Tibial artery (tissue), 4 donors: Measurements from ENCODE around the gene LFNG.

Experiments used
- DNase-seq, 2 donors: peaks; one replicate each; pipeline ENCODE4 v3.0.0-alpha.2; 2019
- H3K27ac ChIP-seq, 2 donors: fragments of 200-600 bp; sonication (generic) in 1 of 2; 1 replicate in 1 of 2; 2 replicates in 1 of 2; pipeline ENCODE4 v1.5.1; 2018 to 2019; ENCODE audit warnings: mild to moderate bottlenecking in 1 of 2
- H3K27me3 ChIP-seq, 2 donors: fragments of 200-600 bp; sonication (generic) in 1 of 2; one replicate each; pipeline versions ENCODE4 v1.5.1 to v1.6.0; 2016 to 2019
- H3K36me3 ChIP-seq, 3 donors: fragments of 200-600 bp; sonication (generic) in 2 of 3; one replicate each; pipeline ENCODE4 v1.5.1; 2016 to 2019; ENCODE audit warnings: mild to moderate bottlenecking in 2 of 3
- H3K4me1 ChIP-seq, 4 donors: fragments of 200-600 bp; sonication (generic) in 2 of 4; 1 replicate in 3 of 4; 2 replicates in 1 of 4; pipeline ENCODE4 v1.5.1; 2016 to 2019
- H3K4me3 ChIP-seq, 2 donors: fragments of 200-600 bp; sonication (generic) in 1 of 2; 1 replicate in 1 of 2; 2 replicates in 1 of 2; pipeline ENCODE4 v1.5.1; 2018 to 2019; ENCODE audit warnings: mild to moderate bottlenecking in 2 of 2
- H3K9me3 ChIP-seq, 3 donors: fragments of 200-600 bp; sonication (generic) in 1 of 3; one replicate each; pipeline ENCODE4 v1.5.1; 2016 to 2019
- CTCF ChIP-seq, 2 experiments: fragments of 200-600 bp in 1 of 2; fragments of 450-650 bp in 1 of 2; IDR thresholded peaks; one replicate each; pipeline ENCODE4 v1.5.1; 2017 to 2019; ENCODE audit warnings: antibody characterized with exemption in 2 of 2, mild to moderate bottlenecking in 1 of 2, moderate library complexity in 1 of 2
- intact Hi-C: fragments of 100-400 bp; cut with DNase I; formaldehyde crosslinking; loops from one replicate; pipeline ENCODE4 v1.15.0; 2023; ENCODE audit warnings: low total_unique reads

The LFNG gene

GRCh38 chr7:2476776-2477446 is 42.7 kb upstream of the LFNG start:
- Histone ChIP-seq H3K4me1 (peaks cover 9 to 29% (median 20%) of the 10 kb centered on the region in 4 donors), H3K27me3 (peaks cover 0 to 59% of the 10 kb centered on the region in 2 donors), H3K27ac (no peak overlapping the region), H3K36me3 (no peaks in the 10 kb centered on the region), H3K9me3 (no peaks in the 10 kb centered on the region), H3K4me3 (no peak overlapping the region)
- intact Hi-C loops, result no loop called here
- DNase-seq, result no peak
- TF ChIP-seq CTCF (IDR thresholded peaks at IDR 0.05), result no peak

- Histone ChIP-seq H3K9me3 (peaks cover 0 to 1% (median under 1%) of the 10 kb centered on the region in 3 donors), H3K27me3 (peaks cover 0 to 59% of the 10 kb centered on the region in 2 donors), H3K36me3 (no peaks in the 10 kb centered on the region), H3K4me3 (no peak overlapping the region), H3K4me1 (peaks cover 9 to 29% (median 20%) of the 10 kb centered on the region in 4 donors), H3K27ac (no peak overlapping the region)
- peak; percentile 69 to 72 for TF ChIP-seq CTCF (IDR thresholded peaks at IDR 0.05)
- intact Hi-C loops, result no loop called here
- peak in 1 of 2 donors; percentile 42 for DNase-seq
These were observed 41.9 kb upstream of the LFNG start for GRCh38 chr7:2477447-2478398.

- H3K4me3 ChIP-seq, result peak overlapping the region in 1 of 2 donors; percentile 0
- peaks cover 9 to 29% (median 20%) of the 10 kb centered on the region in 4 donors for H3K4me1 ChIP-seq
- intact Hi-C loops, result no loop called here
- peaks cover 0 to 59% of the 10 kb centered on the region in 2 donors for H3K27me3 ChIP-seq
- H3K36me3 ChIP-seq, result no peaks in the 10 kb centered on the region
- H3K27ac ChIP-seq, result no peak overlapping the region
- peak in 1 of 2 donors; percentile 77 for DNase-seq
- peaks cover 0 to 8% (median 5%) of the 10 kb centered on the region in 3 donors for H3K9me3 ChIP-seq
- TF ChIP-seq CTCF (IDR thresholded peaks at IDR 0.05), result no peak
These were observed 41.2 kb upstream of the LFNG start for GRCh38 chr7:2478399-2478785.

GRCh38 chr7:2478800-2479199 is 40.8 kb upstream of the LFNG start:
- peaks cover 0 to 8% (median 5%) of the 10 kb centered on the region in 3 donors for H3K9me3 ChIP-seq
- intact Hi-C loops, result no loop called here
- peaks cover 0 to 59% of the 10 kb centered on the region in 2 donors for H3K27me3 ChIP-seq
- H3K36me3 ChIP-seq, result no peaks in the 10 kb centered on the region
- peaks cover 9 to 29% (median 20%) of the 10 kb centered on the region in 4 donors for H3K4me1 ChIP-seq
- no peak for DNase-seq
- peak overlapping the region in 1 of 2 donors; percentile 0 for H3K4me3 ChIP-seq
- no peak for TF ChIP-seq CTCF (IDR thresholded peaks at IDR 0.05)
- no peak overlapping the region for H3K27ac ChIP-seq

GRCh38 chr7:2479276-2480069 is 40.1 kb upstream of the LFNG start:
- Histone ChIP-seq H3K27ac (no peak overlapping the region), H3K9me3 (peaks cover 0 to 8% (median 5%) of the 10 kb centered on the region in 3 donors), H3K4me3 (no peak overlapping the region), H3K36me3 (no peaks in the 10 kb centered on the region), H3K27me3 (peaks cover 0 to 55% of the 10 kb centered on the region in 2 donors), H3K4me1 (peaks cover 9 to 29% (median 20%) of the 10 kb centered on the region in 4 donors)
- no peak for TF ChIP-seq CTCF (IDR thresholded peaks at IDR 0.05)
- intact Hi-C loops, result no loop called here
- DNase-seq, result no peak
